HEK293 (cell line): Measurements from ENCODE around the gene PPFIA2.

ENCODE experiments used
- CTCF ChIA-PET: fragments of 350-600 bp; formaldehyde crosslinking; extraction: SDS; loops from one replicate; lab custom pipeline; 2021; ENCODE audit warnings: antibody characterized with exemption; lab: Yijun Ruan, JAX
- POLR2A ChIA-PET: fragments of 300-600 bp; formaldehyde crosslinking; extraction: SDS; loops from one replicate; lab custom pipeline; 2020; ENCODE audit warnings: antibody characterized with exemption, inconsistent platforms; lab: Yijun Ruan, JAX
- H3K27ac ChIP-seq: fragments of 200-500 bp; sonication (Bioruptor generic); 2 replicates; pipeline ENCODE4 v1.5.1; 2014; ENCODE audit warnings: low read depth, low read length, control low read depth, inconsistent platforms; ENCODE audit errors: extremely low read depth
- H3K36me3 ChIP-seq, 2 experiments: fragments of 200-500 bp in 1 of 2; sonication (Bioruptor generic) in 1 of 2; 1 replicate in 1 of 2; 2 replicates in 1 of 2; pipeline ENCODE4 v1.5.1; 2014 to 2017; ENCODE audit warnings: inconsistent platforms in 2 of 2, low read length in 2 of 2; ENCODE audit not compliant: control insufficient read depth in 2 of 2, insufficient read depth in 1 of 2
- H3K4me1 ChIP-seq: fragments of 200-500 bp; sonication (Bioruptor generic); 2 replicates; pipeline ENCODE4 v1.5.1; 2014; ENCODE audit warnings: mild to moderate bottlenecking, low read length, inconsistent platforms; ENCODE audit not compliant: control insufficient read depth, insufficient read depth
- H3K4me3 ChIP-seq: 2 replicates; pipeline ENCODE4 v1.5.1; 2011; ENCODE audit warnings: low read depth, mild to moderate bottlenecking, control low read depth, low read length, moderate library complexity
- H3K9me3 ChIP-seq: fragments of 200-500 bp; sonication (Bioruptor generic); 2 replicates; pipeline ENCODE4 v1.5.1; 2014; ENCODE audit warnings: low read depth, low read length, inconsistent platforms; ENCODE audit not compliant: control insufficient read depth, insufficient read depth
- FEZF1 ChIP-seq: fragments of 450-650 bp; formaldehyde crosslinking; IDR thresholded peaks from 2 replicates; pipeline ENCODE4 v1.5.1; 2016; ENCODE audit warnings: missing biosample characterization, missing genetic modification characterization
- KLF16 ChIP-seq: fragments of 450-650 bp; formaldehyde crosslinking; IDR thresholded peaks from 2 replicates; pipeline ENCODE4 v1.5.1; 2017; ENCODE audit warnings: missing biosample characterization, missing genetic modification characterization
- RBAK ChIP-seq: fragments of 450-650 bp; formaldehyde crosslinking; IDR thresholded peaks from 2 replicates; pipeline ENCODE4 v1.5.1; 2016; ENCODE audit warnings: missing biosample characterization, missing genetic modification characterization
- SCRT1 ChIP-seq: fragments of 450-650 bp; formaldehyde crosslinking; IDR thresholded peaks from 2 replicates; pipeline ENCODE4 v1.5.1; 2016; ENCODE audit warnings: missing biosample characterization, missing genetic modification characterization, borderline replicate concordance
- ZFP41 ChIP-seq: fragments of 450-650 bp; formaldehyde crosslinking; IDR thresholded peaks from 2 replicates; pipeline ENCODE4 v1.5.1; 2016; ENCODE audit warnings: missing biosample characterization, missing genetic modification characterization, borderline replicate concordance
- ZNF16 ChIP-seq: fragments of 450-650 bp; formaldehyde crosslinking; IDR thresholded peaks from 2 replicates; pipeline ENCODE4 v1.5.1; 2016; ENCODE audit warnings: low read depth, missing biosample characterization, missing genetic modification characterization
- ZNF19 ChIP-seq: fragments of 450-650 bp; formaldehyde crosslinking; IDR thresholded peaks from 2 replicates; pipeline ENCODE4; 2016; ENCODE audit warnings: missing biosample characterization, missing genetic modification characterization, low read depth
- ZNF2 ChIP-seq: fragments of 450-650 bp; formaldehyde crosslinking; IDR thresholded peaks from 2 replicates; pipeline ENCODE4 v1.5.1; 2016; ENCODE audit warnings: missing biosample characterization, missing genetic modification characterization
- ZNF24 ChIP-seq: fragments of 450-650 bp; formaldehyde crosslinking; IDR thresholded peaks from 2 replicates; pipeline ENCODE4 v1.5.1; 2016; ENCODE audit warnings: missing biosample characterization, missing genetic modification characterization
- ZNF324 ChIP-seq: fragments of 450-650 bp; formaldehyde crosslinking; IDR thresholded peaks from 2 replicates; pipeline ENCODE4 v1.5.1; 2016; ENCODE audit warnings: missing biosample characterization, missing genetic modification characterization
- ZNF366 ChIP-seq: fragments of 450-650 bp; formaldehyde crosslinking; conservative IDR thresholded peaks from 2 replicates; pipeline ENCODE4 v1.5.1; 2016; ENCODE audit warnings: missing biosample characterization, missing genetic modification characterization
- ZNF521 ChIP-seq: fragments of 450-650 bp; formaldehyde crosslinking; IDR thresholded peaks from 2 replicates; pipeline ENCODE4 v1.5.1; 2017; ENCODE audit warnings: missing biosample characterization, mild to moderate bottlenecking, missing genetic modification characterization
- ZNF548 ChIP-seq: fragments of 450-650 bp; formaldehyde crosslinking; IDR thresholded peaks from 2 replicates; pipeline ENCODE4 v1.5.1; 2016; ENCODE audit warnings: missing biosample characterization, missing genetic modification characterization
- ZNF664 ChIP-seq: fragments of 450-650 bp; formaldehyde crosslinking; IDR thresholded peaks from 2 replicates; pipeline ENCODE4 v1.5.1; 2016; ENCODE audit warnings: missing biosample characterization, missing genetic modification characterization
- ZNF777 ChIP-seq: fragments of 450-650 bp; formaldehyde crosslinking; IDR thresholded peaks from 2 replicates; pipeline ENCODE4 v1.5.1; 2017; ENCODE audit warnings: missing biosample characterization, missing genetic modification characterization, borderline replicate concordance
- TF ChIP-seq, protein P1 (sequence below): fragments of 450-650 bp; formaldehyde crosslinking; IDR thresholded peaks from 2 replicates; pipeline ENCODE4 v1.5.1; 2016; ENCODE audit warnings: missing biosample characterization, missing genetic modification characterization
- TF ChIP-seq, protein P2 (sequence below): fragments of 450-650 bp; formaldehyde crosslinking; IDR thresholded peaks from 2 replicates; pipeline ENCODE4; 2016; ENCODE audit warnings: missing biosample characterization, missing genetic modification characterization
- TF ChIP-seq, protein P3 (sequence below): fragments of 450-650 bp; formaldehyde crosslinking; IDR thresholded peaks from 2 replicates; pipeline ENCODE4 v1.5.1; 2016; ENCODE audit warnings: missing biosample characterization, missing genetic modification characterization
- TF ChIP-seq, protein P4 (sequence below): fragments of 450-650 bp; formaldehyde crosslinking; IDR thresholded peaks from 2 replicates; pipeline ENCODE4 v1.5.1; 2016; ENCODE audit warnings: missing biosample characterization, missing genetic modification characterization

The PPFIA2 gene

DNA sequence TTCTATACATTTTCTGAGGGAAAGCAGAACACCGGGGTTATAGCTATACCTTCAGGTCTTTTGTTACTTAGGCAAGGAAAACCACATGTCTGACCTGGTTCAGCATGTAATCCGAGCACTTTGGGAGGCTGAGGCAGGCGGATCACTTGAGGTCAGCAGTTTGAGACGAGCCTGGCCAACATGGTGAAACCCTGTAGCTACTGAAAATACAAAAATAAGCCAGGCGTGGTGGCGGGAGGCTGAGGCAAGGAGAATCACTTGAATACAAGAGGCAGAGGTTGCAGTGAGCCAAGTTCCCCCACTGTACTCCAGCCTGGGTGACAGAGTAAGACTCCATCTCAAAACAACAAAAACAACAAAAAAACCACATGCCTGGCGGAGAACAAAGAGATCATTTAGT, 503.7 kb downstream of the PPFIA2 start:
- no peak overlapping the region for H3K27ac ChIP-seq
- H3K9me3 ChIP-seq: no peaks in the 10 kb centered on the region
- ChIA-PET POLR2A (no interaction called here), CTCF (no interaction called here)
- no peaks in the 10 kb centered on the region for H3K4me1 ChIP-seq
- H3K4me3 ChIP-seq: no peak overlapping the region
- no peaks in the 10 kb centered on the region for H3K36me3 ChIP-seq
- TF ChIP-seq ZNF777: no peak
- TF ChIP-seq ZNF521 (tag by site-specific recombination): no peak
- TF ChIP-seq ZNF366 (tag by site-specific recombination): no peak
- no peak for TF ChIP-seq ZNF324 (tag by site-specific recombination)

DNA sequence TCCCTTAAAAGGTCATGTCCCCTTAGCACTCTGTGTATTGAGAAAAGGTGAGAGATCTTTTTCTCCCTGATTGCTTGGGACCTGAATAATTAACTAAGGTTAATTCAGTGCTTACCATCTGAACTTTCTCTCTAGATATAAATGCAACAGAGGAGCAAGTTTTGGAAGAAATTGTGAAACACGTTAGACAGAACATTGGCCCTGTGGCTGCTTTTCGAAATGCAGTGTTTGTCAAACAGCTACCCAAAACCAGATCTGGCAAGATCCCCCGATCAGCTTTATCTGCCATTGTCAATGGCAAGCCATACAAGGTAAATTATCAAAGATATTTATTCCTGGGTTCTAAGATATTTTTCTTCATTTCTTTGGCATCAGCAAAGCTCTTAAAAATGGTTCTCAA, 505.8 kb downstream of the PPFIA2 start:
- H3K4me3 ChIP-seq: no peak overlapping the region
- POLR2A ChIA-PET: no interaction called here
- H3K36me3 ChIP-seq: no peaks in the 10 kb centered on the region
- H3K9me3 ChIP-seq: no peaks in the 10 kb centered on the region
- CTCF ChIA-PET: no interaction called here
- TF ChIP-seq ZNF366 (tag by site-specific recombination) (no peak), ZNF24 (tag by site-specific recombination) (no peak), ZNF19 (tag by site-specific recombination) (no peak), ZNF16 (tag by site-specific recombination) (no peak), KLF16 (tag by site-specific recombination) (no peak), ZFP41 (tag by site-specific recombination) (no peak), ZNF548 (tag by site-specific recombination) (no peak), ZNF777 (no peak), FEZF1 (no peak), SCRT1 (tag by site-specific recombination) (no peak), ZNF2 (tag by site-specific recombination) (no peak), RBAK (no peak), ZNF664 (no peak)
- TF ChIP-seq, protein P1, sequence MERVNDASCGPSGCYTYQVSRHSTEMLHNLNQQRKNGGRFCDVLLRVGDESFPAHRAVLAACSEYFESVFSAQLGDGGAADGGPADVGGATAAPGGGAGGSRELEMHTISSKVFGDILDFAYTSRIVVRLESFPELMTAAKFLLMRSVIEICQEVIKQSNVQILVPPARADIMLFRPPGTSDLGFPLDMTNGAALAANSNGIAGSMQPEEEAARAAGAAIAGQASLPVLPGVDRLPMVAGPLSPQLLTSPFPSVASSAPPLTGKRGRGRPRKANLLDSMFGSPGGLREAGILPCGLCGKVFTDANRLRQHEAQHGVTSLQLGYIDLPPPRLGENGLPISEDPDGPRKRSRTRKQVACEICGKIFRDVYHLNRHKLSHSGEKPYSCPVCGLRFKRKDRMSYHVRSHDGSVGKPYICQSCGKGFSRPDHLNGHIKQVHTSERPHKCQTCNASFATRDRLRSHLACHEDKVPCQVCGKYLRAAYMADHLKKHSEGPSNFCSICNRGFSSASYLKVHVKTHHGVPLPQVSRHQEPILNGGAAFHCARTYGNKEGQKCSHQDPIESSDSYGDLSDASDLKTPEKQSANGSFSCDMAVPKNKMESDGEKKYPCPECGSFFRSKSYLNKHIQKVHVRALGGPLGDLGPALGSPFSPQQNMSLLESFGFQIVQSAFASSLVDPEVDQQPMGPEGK (tag by site-specific recombination): no peak
- TF ChIP-seq, protein P2, sequence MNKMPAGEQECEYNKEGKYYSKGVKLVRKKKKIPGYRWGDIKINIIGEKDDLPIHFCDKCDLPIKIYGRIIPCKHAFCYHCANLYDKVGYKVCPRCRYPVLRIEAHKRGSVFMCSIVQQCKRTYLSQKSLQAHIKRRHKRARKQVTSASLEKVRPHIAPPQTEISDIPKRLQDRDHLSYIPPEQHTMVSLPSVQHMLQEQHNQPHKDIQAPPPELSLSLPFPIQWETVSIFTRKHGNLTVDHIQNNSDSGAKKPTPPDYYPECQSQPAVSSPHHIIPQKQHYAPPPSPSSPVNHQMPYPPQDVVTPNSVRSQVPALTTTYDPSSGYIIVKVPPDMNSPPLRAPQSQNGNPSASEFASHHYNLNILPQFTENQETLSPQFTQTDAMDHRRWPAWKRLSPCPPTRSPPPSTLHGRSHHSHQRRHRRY (tag by site-specific recombination): no peak
- TF ChIP-seq, protein P3, sequence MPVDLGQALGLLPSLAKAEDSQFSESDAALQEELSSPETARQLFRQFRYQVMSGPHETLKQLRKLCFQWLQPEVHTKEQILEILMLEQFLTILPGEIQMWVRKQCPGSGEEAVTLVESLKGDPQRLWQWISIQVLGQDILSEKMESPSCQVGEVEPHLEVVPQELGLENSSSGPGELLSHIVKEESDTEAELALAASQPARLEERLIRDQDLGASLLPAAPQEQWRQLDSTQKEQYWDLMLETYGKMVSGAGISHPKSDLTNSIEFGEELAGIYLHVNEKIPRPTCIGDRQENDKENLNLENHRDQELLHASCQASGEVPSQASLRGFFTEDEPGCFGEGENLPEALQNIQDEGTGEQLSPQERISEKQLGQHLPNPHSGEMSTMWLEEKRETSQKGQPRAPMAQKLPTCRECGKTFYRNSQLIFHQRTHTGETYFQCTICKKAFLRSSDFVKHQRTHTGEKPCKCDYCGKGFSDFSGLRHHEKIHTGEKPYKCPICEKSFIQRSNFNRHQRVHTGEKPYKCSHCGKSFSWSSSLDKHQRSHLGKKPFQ (tag by site-specific recombination): no peak
- TF ChIP-seq, protein P4, sequence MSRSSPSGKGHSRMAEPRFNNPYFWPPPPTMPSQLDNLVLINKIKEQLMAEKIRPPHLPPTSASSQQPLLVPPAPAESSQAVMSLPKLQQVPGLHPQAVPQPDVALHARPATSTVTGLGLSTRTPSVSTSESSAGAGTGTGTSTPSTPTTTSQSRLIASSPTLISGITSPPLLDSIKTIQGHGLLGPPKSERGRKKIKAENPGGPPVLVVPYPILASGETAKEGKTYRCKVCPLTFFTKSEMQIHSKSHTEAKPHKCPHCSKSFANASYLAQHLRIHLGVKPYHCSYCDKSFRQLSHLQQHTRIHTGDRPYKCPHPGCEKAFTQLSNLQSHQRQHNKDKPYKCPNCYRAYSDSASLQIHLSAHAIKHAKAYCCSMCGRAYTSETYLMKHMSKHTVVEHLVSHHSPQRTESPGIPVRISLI (tag by site-specific recombination): no peak
- H3K4me1 ChIP-seq: no peaks in the 10 kb centered on the region
- H3K27ac ChIP-seq: no peak overlapping the region
